Measurements from ENCODE around the gene SLC46A1.

SLC46A1 gene

DNA sequence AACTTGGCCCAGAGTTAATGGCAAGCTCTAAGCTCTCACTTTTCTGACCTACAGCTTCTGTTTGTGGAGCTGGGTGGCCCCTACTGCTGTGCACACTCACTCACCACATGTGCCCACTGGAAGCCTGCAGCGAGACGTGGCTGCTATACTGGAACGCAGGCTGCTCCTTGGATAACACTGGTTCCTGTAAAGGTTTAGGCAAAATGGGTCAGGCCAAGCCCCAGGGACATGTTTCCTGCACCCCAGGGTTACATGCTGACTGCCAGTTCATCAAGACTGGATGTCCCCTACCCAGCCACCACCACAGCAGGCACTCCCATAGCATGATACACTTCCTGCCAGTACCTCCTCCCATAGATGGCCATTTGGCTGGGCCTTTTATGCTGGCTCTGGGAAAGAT is 57.0 kb downstream of the SLC46A1 start:
- no peak for DNase-seq

- no peak for DNase-seq
Observed at GRCh38 chr17:28347261-28347891, 58.6 kb downstream of the SLC46A1 start.

- DNase-seq, result no peak
Observed at GRCh38 chr17:28346746-28347246, 59.2 kb downstream of the SLC46A1 start.

GRCh38 chr17:28346199-28346580 is 59.8 kb downstream of the SLC46A1 start:
- DNase-seq, result no peak

- DNase-seq, result no peak
Observed at GRCh38 chr17:28345419-28346198, 60.4 kb downstream of the SLC46A1 start.
